K562 (cell line): ENCODE results near the gene PSG1. TPM values are rescaled to one million over a fixed set of nuclear protein-coding genes. Genes with fewer than 3 reads are reported as not detected.

Experiments
- ATAC-seq: fragments of 200-7000 bp; cut with Tn5 transposase; 3 replicates; pipeline ENCODE4 v1.9.1; 2020; ENCODE audit warnings: moderate library complexity
- BruUV-seq: library from RNA; stranded (reverse); fragments of 400-500 nt; replicated peaks from 2 replicates; lab custom pipeline; 2021; lab: Mats Ljungman, UMichigan
- CTCF ChIA-PET: fragments of 300-600 bp; formaldehyde crosslinking; extraction: SDS; loops from one replicate; lab custom pipeline; 2021; ENCODE audit warnings: low intra/inter-chr PET ratio; lab: Yijun Ruan, JAX
- POLR2A ChIA-PET: fragments of 300-600, 350-650 bp; sonication (Branson Sonifier 250); formaldehyde crosslinking; extraction: SDS; loops from one replicate; lab custom pipeline; 2021; ENCODE audit warnings: antibody characterized with exemption, inconsistent platforms; lab: Yijun Ruan, JAX
- DNase-seq, 4 experiments: peaks; one replicate each; pipeline versions ENCODE4 v3.0.0 to v3.0.0-alpha.2; 2011 to 2018; ENCODE audit warnings: low spot score in 3 of 4, mixed read lengths in 3 of 4; ENCODE audit errors: extremely low read depth in 1 of 4
- FAIRE-seq: peaks from 2 replicates; lab custom pipeline; 2011; peaks lifted over from hg19 to GRCh38; lab: Jason Lieb, UNC
- H2AFZ ChIP-seq: 2 replicates; pipeline ENCODE4 v1.6.0; 2011; ENCODE audit warnings: low read depth, low read length, control low read depth, inconsistent platforms
- H3K27ac ChIP-seq: fragments of 200-600 bp; 3 replicates; pipeline ENCODE4 v1.8.0; 2011; ENCODE audit warnings: low read depth, mild to moderate bottlenecking, control low read depth, inconsistent platforms, low read length, moderate library complexity, mixed read lengths; ENCODE audit errors: extremely low read depth
- H3K27me3 ChIP-seq, 2 experiments: fragments of 300-600 bp in 1 of 2; 2 replicates in 1 of 2; 3 replicates in 1 of 2; pipeline versions ENCODE4 v1.6.0 to v1.8.0; 2011; ENCODE audit warnings: inconsistent platforms in 2 of 2, low read length in 2 of 2, mild to moderate bottlenecking in 1 of 2, mixed read lengths in 1 of 2, moderate library complexity in 1 of 2; ENCODE audit not compliant: control insufficient read depth in 2 of 2, insufficient read depth in 2 of 2
- H3K36me3 ChIP-seq: fragments of 300-600 bp; 3 replicates; pipeline ENCODE4 v1.8.0; 2011; ENCODE audit warnings: mild to moderate bottlenecking, low read length, inconsistent platforms; ENCODE audit not compliant: control insufficient read depth, insufficient read depth
- H3K4me1 ChIP-seq, 2 experiments: fragments of 200-600 bp in 1 of 2; replicated peaks in 1 of 2; 2 replicates in 1 of 2; 3 replicates in 1 of 2; pipeline versions ENCODE4 v1.5.1 to v1.8.0; 2011; ENCODE audit warnings: inconsistent platforms in 2 of 2, low read length in 2 of 2, mild to moderate bottlenecking in 1 of 2, mixed read lengths in 1 of 2, moderate library complexity in 1 of 2; ENCODE audit not compliant: control insufficient read depth in 2 of 2, insufficient read depth in 2 of 2
- H3K4me2 ChIP-seq: 2 replicates; pipeline ENCODE4 v1.6.1; 2011; ENCODE audit warnings: low read length, control low read depth, inconsistent platforms, mixed read lengths; ENCODE audit not compliant: insufficient read depth
- H3K4me3 ChIP-seq: fragments of 200-600 bp; sonication (generic), shearing (Covaris generic); 2 replicates; pipeline ENCODE4 v1.5.1; 2016; ENCODE audit warnings: control low read depth, inconsistent platforms
- H3K79me2 ChIP-seq: fragments of 200-600 bp; 3 replicates; pipeline ENCODE4 v1.8.0; 2011; ENCODE audit warnings: low read length, inconsistent platforms; ENCODE audit not compliant: control insufficient read depth, insufficient read depth
- H3K9ac ChIP-seq, 2 experiments: 2 replicates each; pipeline versions ENCODE4 v1.6.0 to v1.6.1; 2011; ENCODE audit warnings: low read depth in 2 of 2, low read length in 2 of 2, control low read depth in 1 of 2, inconsistent platforms in 1 of 2, mild to moderate bottlenecking in 1 of 2, mixed read lengths in 1 of 2; ENCODE audit not compliant: insufficient read depth in 1 of 2
- H3K9me1 ChIP-seq: one replicate; pipeline ENCODE4 v1.6.0; 2011; ENCODE audit warnings: inconsistent platforms, mild to moderate bottlenecking, low read length, moderate library complexity; ENCODE audit not compliant: control insufficient read depth, insufficient read depth
- H3K9me3 ChIP-seq: replicated peaks from 2 replicates; pipeline ENCODE4 v1.5.1; 2011; ENCODE audit warnings: low read depth, low read length, inconsistent platforms; ENCODE audit not compliant: control insufficient read depth, insufficient read depth
- H4K20me1 ChIP-seq: replicated peaks from 2 replicates; pipeline ENCODE4 v1.6.1; 2011; ENCODE audit warnings: low read length, inconsistent platforms, mixed read lengths; ENCODE audit not compliant: control insufficient read depth, insufficient read depth
- C11orf30 ChIP-seq: fragments of 450-650 bp; IDR thresholded peaks from 2 replicates; pipeline ENCODE4 v1.6.1; 2016; ENCODE audit warnings: low read depth, mild to moderate bottlenecking
- CHD4 ChIP-seq: fragments of 200-600 bp; sonication (generic); IDR thresholded peaks from 3 replicates; pipeline ENCODE4 v1.6.1; 2012; ENCODE audit warnings: low read depth, mild to moderate bottlenecking, mixed read lengths, low read length, inconsistent platforms; ENCODE audit not compliant: insufficient read depth, insufficient replicate concordance, poor library complexity, severe bottlenecking
- GTF2B ChIP-seq: IDR thresholded peaks from 2 replicates; pipeline ENCODE4 v1.6.1; 2011; ENCODE audit not compliant: insufficient read length; ENCODE audit errors: extremely low read depth
- HCFC1 ChIP-seq: IDR thresholded peaks from 2 replicates; pipeline ENCODE4 v1.6.1; 2012; ENCODE audit warnings: low read depth, low read length, improper control_type of control experiment
- MLX ChIP-seq, 2 experiments: fragments of 450-650 bp in 1 of 2; sonication (generic) in 1 of 2; formaldehyde crosslinking; conservative IDR thresholded peaks; 2 replicates each; pipeline versions ENCODE4 v1.4.0 to v1.8.1; 2020 to 2022; ENCODE audit warnings: mild to moderate bottlenecking in 1 of 2, missing genetic modification reagents in 1 of 2
- NEUROD1 ChIP-seq: fragments of 150-350 bp; IDR thresholded peaks from 2 replicates; pipeline ENCODE4 v1.6.1; 2014; ENCODE audit warnings: borderline replicate concordance, low read length, low read depth; ENCODE audit not compliant: partially characterized antibody
- PHB ChIP-seq: fragments of 250-450 bp; sonication (Bioruptor Pico); IDR thresholded peaks from 2 replicates; pipeline ENCODE4 v1.5.0; 2021
- SLC30A9 ChIP-seq: fragments of 250-450 bp; sonication (Bioruptor Pico); IDR thresholded peaks from 2 replicates; pipeline ENCODE4 v1.8.0; 2022; ENCODE audit warnings: mild to moderate bottlenecking, moderate library complexity
- UBTF ChIP-seq, 2 experiments: IDR thresholded peaks; 2 replicates each; pipeline ENCODE4 v1.6.1; 2012; ENCODE audit warnings: improper control_type of control experiment in 2 of 2, low read depth in 2 of 2, low read length in 2 of 2, borderline replicate concordance in 1 of 2
- VEZF1 ChIP-seq: fragments of 200-800 bp; sonication (Bioruptor generic); IDR thresholded peaks from 2 replicates; pipeline ENCODE4 v1.6.1; 2017; ENCODE audit warnings: missing genetic modification characterization, missing compliant biosample characterization
- ZFP36 ChIP-seq: fragments of 150-350 bp; IDR thresholded peaks from 2 replicates; pipeline ENCODE4 v1.6.1; 2018; ENCODE audit warnings: low read length, low read depth; ENCODE audit not compliant: partially characterized antibody
- ZHX1 ChIP-seq: fragments of 150-350 bp; conservative IDR thresholded peaks from 2 replicates; pipeline ENCODE4 v1.6.1; 2014; ENCODE audit warnings: low read length
- WGBS: fragments of 100-300 bp; shearing (Covaris generic); methylation state at CpG from one replicate; pipeline ENCODE4 v1.1.6; 2016; ENCODE audit warnings: low coverage, mixed read lengths; ENCODE audit not compliant: insufficient coverage; ENCODE audit errors: missing lambda C conversion rate; 5-methylcytosine and 5-hydroxymethylcytosine counted together
- in situ Hi-C: fragments of 300-500 bp; cut with MboI; formaldehyde crosslinking; loops from 4 replicates; pipeline ENCODE4 v1.15.0; 2018; ENCODE audit warnings: inconsistent platforms, mixed read lengths
- intact Hi-C: fragments of 100-400 bp; cut with micrococcal nuclease; formaldehyde crosslinking; loops from 2 replicates; pipeline ENCODE4 v1.14.2; 2022
- polyA plus RNA-seq, 8 experiments: library from polyadenylated mRNA; depleted of rRNA in 4 of 8; stranded (reverse) in 5 of 8; unstranded in 3 of 8; fragments of >200 nt; fragmentation: Nextera tagmentation in 2 of 8; fragmentation: Illumina TruSeq in 1 of 8; extraction: Ambion mirVana in 2 of 8; extraction: Trizol in 1 of 8; gene quantifications; 2 replicates each; pipeline versions ENCODE4 v1.2.1 to v1.2.3, GENCODE V29; 2011 to 2014; ENCODE audit warnings: inconsistent platforms in 1 of 8, missing spikeins in 1 of 8
- total RNA-seq, 7 experiments: library from RNA; depleted of rRNA in 6 of 7; stranded (reverse); fragments of >200 nt in 6 of 7; fragmentation: Illumina TruSeq in 2 of 7; extraction: Trizol in 2 of 7; gene quantifications; 2 replicates each; pipeline versions ENCODE4 v1.2.1 to v1.2.3, GENCODE V29; 2011 to 2021; ENCODE audit warnings: low replicate concordance in 1 of 7

Gene PSG1
- total and polyA plus RNA-seq, 9 of the 15 experiments (the other 6 are each of a cell fraction or from before 2014, with no cell fraction given) = not detected

GRCh38 chr19:42926781-42927180 is 47.3 kb upstream of the PSG1 start:
- Histone ChIP-seq H3K9me3 (no peaks in the 10 kb centered on the region), H3K27me3 (no peaks in the 10 kb centered on the region), H3K27ac (no peak overlapping the region), H3K9me1 (no peaks in the 10 kb centered on the region), H3K4me3 (no peak overlapping the region), H3K4me2 (no peak overlapping the region), H4K20me1 (no peaks in the 10 kb centered on the region), H2AFZ (no peak overlapping the region), H3K4me1 (no peaks in the 10 kb centered on the region), H3K9ac (no peak overlapping the region), H3K79me2 (no peaks in the 10 kb centered on the region)
- in situ Hi-C loops = no loop called here
- no peak for ATAC-seq
- ChIA-PET CTCF (no interaction called here), POLR2A (interaction anchor here (0.7 kb wide), 1 partner anchor 17 kb away, joined by 3 read pairs; no protein-coding TSS in a partner anchor)
- WGBS = 0% methylated on average over 2 of the region's 2 CpGs
- FAIRE-seq = no peak
- DNase-seq = no peak
- no TSS peak for BruUV-seq
- TF ChIP-seq PHB (CRISPR knock-in tag) = no peak
- TF ChIP-seq NEUROD1 = no peak
- TF ChIP-seq CHD4 = no peak
- no peak for TF ChIP-seq ZFP36
- TF ChIP-seq SLC30A9 (CRISPR knock-in tag) = no peak
- TF ChIP-seq MLX (CRISPR knock-in tag; conservative IDR thresholded peaks at IDR 0.05) = no peak
- no peak for TF ChIP-seq ZHX1
- no peak for TF ChIP-seq C11orf30
- TF ChIP-seq VEZF1 (CRISPR knock-in tag) = no peak
- TF ChIP-seq HCFC1 = no peak
- no peak for TF ChIP-seq GTF2B
- no peak for TF ChIP-seq UBTF (IDR thresholded peaks at IDR 0.05; ENCODE audit: borderline replicate concordance in 1 of 2, low read depth in 2 of 2, low read length in 2 of 2)
- TF ChIP-seq, all 486 proteins: peak for 0
- intact Hi-C loops = no loop called here
- H3K36me3 ChIP-seq = no peaks in the 10 kb centered on the region
